ENCODE data around the gene CMIP.

DNA sequence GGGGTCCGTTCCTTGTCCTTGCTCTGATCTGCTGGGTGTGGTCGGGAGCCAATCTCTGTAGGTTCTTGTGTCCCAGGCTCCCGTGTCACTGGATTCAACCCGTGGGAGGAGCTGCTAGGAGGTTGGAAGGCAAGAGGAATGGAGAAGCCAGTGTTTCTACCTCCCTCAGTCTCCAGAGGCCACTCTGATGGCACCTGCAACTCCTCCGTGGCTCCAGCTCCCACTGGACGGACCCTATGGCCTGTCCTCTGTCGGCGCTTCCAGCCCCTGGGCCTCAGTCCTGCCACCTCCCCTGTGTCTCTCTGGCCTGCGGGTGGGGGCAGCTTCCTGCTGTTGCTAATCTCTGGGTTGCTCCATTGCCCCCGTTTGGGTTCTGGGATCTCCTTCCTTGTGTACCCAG is 71.1 kb downstream of the CMIP start:
- TF ChIP-seq, protein P1, sequence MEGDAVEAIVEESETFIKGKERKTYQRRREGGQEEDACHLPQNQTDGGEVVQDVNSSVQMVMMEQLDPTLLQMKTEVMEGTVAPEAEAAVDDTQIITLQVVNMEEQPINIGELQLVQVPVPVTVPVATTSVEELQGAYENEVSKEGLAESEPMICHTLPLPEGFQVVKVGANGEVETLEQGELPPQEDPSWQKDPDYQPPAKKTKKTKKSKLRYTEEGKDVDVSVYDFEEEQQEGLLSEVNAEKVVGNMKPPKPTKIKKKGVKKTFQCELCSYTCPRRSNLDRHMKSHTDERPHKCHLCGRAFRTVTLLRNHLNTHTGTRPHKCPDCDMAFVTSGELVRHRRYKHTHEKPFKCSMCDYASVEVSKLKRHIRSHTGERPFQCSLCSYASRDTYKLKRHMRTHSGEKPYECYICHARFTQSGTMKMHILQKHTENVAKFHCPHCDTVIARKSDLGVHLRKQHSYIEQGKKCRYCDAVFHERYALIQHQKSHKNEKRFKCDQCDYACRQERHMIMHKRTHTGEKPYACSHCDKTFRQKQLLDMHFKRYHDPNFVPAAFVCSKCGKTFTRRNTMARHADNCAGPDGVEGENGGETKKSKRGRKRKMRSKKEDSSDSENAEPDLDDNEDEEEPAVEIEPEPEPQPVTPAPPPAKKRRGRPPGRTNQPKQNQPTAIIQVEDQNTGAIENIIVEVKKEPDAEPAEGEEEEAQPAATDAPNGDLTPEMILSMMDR (IDR thresholded peaks at IDR 0.05), result no peak
- TF ChIP-seq POLR2A (IDR thresholded peaks at IDR 0.05), result no peak
